GM18873 (cell line): ENCODE results near the gene ST3GAL4.

Experiments used
- ATAC-seq: cut with Tn5 transposase; IDR thresholded peaks from one replicate; pipeline ENCODE4 v1.9.1; 2021; ENCODE audit warnings: mild to moderate bottlenecking, moderate library complexity, moderate number of reproducible peaks; ENCODE audit not compliant: unreplicated experiment, low FRiP score

Gene ST3GAL4

DNA sequence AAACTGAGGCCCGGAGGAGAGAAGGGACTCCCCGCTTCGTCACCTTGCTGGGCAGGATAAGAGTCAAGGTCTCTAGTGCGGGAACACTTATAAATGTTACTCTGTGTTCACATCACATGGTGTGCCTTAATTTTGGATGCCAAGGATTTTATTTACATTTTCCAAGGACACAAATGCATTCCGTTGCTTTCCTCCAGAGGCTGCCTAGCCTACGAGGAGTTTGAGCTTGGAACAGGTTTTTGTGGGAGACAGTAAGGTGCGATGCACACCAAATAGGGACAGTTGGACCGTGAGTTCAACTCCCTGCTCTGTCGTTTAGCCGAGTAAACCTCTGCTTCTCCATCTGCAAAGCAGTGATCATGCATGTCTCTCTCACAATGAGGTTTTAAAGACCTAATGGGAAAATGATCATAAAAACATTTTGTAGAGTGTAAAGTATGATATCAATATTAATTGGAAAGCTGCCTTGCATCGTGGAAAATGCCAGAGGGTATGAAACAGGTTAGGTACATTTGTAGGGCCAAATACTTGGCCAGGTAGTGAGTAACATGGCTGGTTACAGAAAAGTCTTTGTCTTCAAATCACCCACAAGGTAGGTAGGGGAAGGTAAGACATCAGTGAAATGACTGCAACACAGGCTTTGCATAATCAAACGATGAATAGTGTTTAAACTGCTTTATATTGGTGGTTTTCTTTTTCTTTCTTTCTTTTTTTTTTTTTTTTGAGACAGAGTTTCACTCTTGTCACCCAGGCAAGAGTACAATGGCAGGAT lies 61.8 kb downstream of the ST3GAL4 start:
- no peak for ATAC-seq

DNA sequence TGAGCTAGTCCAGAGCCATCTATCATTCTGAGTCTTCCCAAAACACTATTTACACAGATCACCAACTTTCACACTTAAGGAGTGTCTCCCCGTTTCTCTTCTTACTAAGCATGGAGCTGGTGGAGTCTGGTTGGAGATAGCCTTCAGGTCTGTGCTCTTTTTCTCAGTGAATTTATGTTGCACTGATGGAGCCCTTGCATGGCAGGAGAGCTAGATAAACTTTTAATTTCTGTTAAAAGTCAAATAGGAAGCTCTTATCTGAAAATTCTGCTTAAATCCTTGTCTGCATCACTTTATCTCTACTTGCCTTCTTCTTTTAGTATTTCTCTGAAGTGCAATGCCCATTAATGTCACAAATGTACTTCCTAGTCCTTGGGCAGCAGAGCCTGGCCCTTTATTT lies 63.4 kb downstream of the ST3GAL4 start:
- ATAC-seq = no peak

DNA sequence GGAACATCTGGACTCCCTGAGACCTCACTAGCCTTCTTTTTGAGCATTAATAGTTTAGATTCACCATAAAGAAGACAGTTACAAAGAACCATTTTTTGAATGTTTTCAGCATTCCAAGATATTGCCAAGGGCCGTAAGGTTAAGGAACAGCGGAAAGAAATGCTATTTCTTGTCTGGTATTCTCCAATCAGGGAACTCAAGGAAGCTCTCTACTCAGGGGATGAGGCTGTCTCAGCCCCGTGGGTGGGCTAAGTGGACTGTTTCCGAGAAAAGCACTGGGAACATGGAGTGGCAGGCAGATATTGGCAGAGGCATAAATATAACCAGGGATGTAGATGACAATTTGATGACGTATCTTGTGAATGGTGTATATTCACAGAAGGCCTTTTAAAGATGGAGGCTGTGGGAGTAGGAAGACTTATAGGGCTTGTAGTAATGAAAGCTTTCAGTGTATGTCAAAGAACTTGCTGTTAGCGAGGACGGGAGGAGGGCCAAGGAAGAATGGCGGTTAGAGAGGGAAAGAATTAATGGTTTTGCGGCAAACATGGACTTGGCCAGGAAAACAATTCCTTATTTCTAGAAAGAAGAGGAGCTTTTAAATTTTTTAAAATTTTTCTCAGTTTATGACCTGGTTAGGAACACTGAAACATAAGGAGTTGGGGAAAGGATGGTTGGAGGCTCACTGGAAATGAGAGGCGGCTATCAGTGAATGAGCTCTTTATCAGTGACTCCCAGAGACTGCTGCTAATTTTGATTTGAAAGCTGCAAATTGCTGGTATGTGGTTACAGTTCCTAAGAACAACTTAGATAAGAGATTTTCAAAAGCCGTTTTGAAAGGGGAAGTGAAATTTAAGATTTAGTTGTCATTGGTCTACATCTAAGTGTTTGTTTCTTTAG lies 64.6 kb downstream of the ST3GAL4 start:
- ATAC-seq = peak; percentile 73

DNA sequence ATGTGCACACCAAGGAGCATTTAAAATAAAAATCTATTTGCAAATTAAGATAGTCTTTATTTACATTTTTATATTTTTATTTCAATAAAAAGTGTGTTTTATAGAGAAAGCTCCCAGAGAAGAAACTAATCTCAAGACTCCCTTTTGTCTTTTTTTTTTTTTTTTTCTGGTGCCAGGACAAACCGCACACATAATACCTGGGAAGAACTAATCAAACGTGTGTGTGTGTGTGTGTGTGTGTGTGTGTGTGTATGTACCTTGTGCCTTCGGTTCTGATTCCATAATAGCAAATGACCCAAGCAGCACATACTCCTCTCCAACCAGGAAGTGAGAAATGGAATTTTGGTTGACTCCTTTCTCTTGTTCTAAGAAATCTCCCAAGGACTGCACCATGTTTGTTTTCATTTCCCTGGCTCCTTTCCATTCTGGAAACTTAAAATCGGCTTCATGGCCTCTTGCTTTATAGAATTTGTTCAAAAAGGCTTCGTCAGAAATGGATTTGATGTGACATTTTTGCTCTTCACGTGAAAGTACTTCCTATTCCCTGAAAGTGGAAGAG lies 65.3 kb downstream of the ST3GAL4 start:
- no peak for ATAC-seq

DNA sequence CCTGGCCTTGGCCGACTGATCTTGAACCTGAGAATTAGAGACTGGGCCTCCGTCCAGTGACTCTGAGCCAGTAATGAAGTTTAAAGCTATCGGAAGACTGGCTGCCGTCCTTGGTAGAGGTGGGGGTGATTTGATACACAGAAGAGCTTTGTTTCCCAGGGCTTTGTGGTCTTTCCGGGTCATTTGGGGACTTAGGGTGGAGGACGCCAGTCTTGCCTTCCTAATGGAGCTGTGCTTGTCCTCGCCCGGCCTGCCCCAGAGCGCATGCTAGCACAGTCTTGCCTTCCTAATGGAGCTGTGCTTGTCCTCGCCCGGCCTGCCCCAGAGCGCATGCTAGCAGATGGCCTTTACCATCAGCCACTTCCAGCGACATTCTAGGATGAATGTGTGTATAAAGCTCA lies 65.8 kb downstream of the ST3GAL4 start:
- ATAC-seq = no peak

DNA sequence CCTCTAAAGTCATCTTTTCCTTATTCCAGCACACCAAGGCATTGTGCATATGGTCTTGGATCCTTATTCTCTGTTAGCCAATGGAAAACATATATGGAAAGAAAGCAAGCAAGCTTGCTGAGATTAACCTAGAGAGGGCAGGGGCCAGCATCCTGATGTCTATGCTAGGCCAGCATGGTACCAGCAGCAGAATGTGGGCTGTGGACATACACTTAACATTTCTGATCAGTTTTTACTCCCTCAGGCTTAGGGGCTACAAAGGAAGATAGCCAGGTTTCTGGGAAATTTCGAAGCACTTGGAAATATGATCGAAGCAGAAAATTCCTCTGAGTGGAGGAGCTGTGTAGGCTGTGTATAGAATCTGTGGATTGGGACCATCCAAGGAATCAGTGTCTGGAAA lies 67.0 kb downstream of the ST3GAL4 start:
- ATAC-seq = no peak

DNA sequence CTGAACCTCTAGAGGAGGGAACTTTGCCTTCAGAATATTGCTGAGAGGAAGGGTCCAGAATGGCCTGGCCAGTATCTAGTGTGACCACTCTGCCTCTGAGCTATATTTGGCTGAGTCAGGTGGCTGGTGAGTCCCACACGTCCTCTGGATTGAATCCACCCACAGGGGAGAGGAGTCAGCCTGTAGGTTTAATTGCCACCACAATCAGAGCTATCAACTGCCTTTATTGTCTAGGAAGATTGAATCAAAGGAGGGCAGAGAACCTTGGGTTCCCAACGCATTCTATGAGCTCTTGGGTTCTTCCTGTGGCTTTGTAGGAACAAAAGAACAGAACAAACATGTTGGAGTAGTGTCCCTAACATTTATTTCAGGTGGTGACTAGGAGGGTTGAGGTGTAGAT lies 67.7 kb downstream of the ST3GAL4 start:
- ATAC-seq = no peak

DNA sequence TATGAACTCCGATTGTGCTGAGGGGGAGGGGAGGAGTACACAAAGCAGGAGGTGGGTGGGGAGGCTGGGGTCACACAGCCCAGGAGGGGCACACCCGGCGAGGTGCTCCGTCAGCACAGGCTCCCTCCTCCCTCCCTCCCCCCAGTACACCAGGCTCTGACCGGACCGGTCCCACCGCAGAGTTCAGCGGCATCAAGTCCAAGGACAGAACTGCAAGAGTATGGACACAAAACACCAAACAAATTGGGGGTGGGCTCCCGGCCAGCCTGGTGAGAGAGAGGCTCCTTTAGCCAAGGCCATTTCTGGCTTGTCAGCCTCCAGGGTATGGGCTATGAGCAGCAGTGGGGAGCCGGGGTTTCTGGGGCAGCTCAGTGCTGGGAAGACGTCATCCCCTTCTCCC lies 68.3 kb downstream of the ST3GAL4 start:
- ATAC-seq = no peak

DNA sequence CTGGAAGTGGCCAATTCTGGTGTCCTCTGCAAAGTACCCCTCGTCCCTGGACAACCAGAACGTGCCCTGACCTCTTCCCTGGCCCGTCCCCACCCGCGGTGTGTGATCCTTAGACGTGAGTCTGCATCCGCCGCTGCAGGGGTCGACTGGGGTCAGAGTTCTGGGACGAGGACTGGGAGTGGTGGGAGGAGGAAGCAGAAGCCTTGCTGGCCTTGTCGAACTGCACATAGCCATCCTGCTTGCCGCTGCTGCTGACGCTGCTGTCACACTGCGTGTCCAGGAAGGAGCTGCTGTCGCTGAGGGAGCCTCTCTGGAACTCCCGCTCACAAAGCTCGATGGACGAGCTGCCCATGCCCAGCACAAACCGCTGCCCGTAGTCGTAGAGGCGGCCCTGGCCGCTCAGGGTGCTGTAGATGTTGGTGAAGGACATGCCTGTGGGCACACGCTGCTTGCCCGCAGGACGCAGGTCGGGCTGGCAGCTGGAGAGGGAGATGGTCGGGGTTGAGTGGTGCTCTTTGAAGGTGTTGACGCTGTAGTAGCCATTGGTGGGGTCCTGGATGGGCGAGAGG lies 69.1 kb downstream of the ST3GAL4 start:
- ATAC-seq = no peak

DNA sequence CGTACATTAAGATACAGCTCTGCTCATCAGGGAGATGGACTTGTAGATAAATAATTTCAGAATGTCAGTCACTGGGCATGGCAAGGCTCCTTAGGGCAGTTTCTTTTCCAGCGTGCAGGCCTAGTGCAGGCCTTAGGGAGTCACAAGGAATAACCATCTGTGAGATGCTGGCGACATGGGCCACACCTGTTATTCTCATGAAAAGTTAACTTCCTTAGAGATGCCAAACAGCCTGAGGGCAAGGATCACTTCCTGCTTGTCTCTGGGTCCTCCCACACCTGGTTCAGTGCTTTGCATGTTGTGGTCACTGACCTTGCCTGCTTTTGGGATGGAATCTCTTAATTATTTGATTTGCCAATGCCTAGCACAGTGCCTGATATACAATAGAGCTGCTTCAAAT lies 70.6 kb downstream of the ST3GAL4 start:
- ATAC-seq = no peak

DNA sequence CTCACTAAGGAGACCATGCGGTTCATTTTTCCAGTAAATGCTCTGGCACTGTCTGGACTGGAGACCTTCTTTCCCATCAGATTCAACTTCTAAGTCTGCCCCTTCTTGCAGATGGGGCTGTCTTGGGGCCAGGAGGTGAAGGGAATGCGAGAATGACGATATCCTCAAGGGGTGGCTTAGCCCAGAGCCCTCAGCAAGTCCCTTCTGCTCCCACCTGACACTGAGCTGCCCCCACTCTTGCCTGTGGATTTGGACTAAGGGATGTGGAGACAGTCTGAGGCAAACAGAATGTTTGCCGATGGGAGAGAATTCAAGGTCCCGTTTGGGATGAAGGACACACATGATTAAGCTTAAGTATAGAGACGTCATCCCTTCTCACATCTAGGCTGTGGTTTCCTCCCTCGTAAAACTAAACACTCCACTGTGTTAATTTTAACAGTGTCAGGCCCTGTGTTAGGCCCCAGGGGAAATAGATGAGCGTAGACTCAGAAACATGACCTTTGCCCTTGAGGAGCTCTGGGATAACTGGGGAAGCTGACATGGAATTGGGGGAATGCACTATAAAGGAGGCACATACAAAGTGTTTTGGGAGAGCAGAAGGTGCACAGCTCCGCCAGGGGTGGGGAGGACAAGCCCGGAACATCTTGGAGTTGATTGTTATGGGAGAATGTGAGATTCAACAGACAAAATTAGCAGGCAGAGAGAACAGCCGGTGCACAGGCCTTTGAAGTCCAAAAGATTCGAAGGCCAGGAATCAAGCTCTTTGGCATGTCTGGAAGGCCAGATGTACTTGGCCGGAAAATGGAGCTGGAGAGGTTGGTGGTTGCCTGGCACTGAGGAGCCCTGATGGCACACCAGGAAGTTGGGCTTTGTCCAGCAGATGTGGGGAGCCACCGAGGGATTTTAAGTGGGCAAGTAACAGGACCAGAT lies 71.6 kb downstream of the ST3GAL4 start:
- no peak for ATAC-seq

DNA sequence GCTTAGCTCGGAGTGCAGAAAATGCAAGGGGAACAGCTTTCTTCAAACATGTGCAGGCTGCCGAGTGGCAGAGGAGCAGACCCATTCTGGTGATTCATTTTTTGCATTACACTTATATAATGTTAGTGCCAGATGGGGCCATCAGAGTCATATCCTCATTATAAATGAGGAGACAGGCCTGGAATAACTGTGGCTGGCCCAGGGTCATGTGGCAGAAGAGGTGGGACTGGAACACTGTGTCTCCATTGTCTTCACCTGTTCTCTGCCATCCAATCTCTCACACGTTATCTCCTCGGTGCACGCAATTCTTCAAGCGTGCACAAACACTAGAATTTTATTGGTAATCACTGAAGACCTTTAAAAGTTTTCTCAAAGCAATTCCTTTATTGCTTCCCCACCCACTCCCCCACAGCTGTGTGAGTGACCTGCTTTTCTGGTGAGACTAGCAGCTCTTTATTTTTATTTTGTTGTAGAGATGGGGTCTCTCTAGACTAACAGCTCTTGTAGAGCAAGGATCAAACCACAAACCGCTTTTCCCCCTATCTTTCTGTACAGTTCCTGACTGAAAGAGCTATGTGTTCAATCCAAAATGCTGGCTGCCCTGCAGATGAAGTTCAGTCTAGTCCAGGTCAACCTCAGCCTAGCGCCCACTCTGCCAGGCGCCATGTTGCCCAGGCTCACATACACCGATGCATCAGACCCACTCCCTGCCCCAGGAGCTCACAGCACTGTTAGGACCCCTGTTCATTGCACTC lies 75.3 kb downstream of the ST3GAL4 start:
- ATAC-seq = no peak

DNA sequence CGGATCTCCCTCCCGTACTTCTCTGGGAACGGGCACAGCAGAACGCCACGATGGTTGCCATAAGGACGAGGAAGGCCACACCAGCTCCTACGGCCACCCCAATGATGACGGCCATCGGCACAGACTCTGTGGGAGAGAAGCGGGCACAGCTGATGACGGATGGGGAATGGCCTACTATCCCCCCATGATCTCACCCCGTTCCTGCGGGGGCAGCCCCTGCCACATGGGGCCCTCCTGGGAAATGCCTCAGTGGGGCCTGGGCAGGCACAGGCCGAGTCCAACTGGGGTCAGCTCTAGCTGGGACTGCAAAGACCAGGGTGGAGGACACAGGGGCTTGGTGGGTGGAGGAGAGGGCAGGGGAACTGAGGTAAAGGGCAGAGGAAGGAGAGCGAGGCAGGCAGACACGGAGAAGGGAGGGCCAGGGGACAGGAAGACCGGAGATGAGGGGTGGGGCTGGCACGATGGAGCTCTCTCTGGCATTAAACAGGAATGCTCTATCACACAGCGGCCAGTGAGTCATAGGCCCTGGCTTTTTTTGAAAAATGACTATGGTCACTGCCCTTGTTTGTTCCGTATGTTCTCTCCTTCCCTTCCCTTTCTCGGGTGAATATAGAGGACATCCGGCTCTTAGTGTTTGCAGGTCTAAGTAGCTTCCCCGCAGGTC lies 76.0 kb downstream of the ST3GAL4 start:
- ATAC-seq = no peak

DNA sequence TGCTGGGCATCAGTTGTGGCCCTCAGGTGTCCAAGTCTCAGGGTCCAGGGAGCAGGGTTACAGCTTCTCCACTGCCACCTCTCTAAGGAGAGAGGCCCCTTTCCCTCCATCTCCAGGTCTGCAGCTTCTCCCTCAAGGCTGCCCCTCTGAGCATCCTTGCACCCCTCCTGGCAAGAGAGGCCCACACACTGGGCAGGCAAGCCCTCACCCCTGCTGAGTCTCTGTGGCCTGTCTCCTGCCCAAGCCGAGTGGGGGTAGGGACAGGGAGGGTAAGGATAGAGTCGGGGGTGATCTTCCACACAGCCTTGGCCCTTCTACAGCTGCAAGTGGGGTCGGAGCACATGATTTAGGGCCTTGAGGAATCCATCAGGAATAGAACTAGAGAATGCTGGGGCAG lies 76.6 kb downstream of the ST3GAL4 start:
- ATAC-seq = no peak

DNA sequence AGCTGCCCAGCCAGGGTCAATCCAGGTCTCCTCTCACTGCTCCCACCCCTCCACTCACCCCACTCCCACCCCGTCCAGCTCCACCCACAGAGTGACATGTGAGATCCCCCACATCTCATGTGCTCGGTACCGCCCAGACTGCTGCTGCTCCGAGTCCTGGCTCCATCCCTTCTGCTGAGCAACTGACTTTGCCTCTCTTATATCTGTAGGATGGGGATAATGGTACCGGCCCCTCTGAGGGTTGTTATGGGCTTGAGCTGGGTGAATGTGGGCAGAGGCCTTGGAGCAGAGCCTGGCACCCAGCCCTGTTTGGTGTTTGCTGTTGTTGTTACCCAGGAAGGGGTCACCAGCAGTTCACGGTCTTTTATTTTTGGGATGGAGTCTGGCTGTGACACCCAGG lies 77.0 kb downstream of the ST3GAL4 start:
- ATAC-seq = no peak

DNA sequence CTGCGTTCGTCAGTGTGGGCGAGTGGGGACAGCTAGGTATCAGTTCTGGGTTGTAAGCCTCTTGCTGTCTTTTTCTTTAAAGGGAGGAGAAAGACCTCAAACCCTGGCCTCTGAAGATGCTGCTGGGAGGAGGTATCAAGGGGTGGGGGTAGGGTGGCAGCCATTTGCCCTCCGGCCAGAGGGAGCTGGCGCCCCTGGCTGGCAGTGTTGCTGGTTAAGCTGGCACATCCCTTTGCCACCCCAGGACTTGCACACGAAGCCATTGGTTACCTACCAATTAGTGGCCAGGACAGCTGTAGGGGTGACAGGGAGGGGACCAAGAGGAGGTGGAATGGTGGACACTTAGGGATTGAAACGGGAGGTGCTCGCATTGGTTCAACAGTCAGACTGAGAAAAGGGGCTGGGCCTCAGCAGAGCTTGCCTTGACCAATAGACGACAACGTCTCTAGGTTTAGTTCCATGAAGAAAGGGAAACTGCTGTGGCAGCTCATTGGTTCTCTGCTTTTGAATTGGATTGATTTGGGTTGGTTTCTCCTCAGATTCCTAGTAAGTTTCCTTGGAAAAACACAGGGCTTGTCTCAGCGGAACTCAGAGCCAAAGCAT lies 77.9 kb downstream of the ST3GAL4 start:
- no peak for ATAC-seq

DNA sequence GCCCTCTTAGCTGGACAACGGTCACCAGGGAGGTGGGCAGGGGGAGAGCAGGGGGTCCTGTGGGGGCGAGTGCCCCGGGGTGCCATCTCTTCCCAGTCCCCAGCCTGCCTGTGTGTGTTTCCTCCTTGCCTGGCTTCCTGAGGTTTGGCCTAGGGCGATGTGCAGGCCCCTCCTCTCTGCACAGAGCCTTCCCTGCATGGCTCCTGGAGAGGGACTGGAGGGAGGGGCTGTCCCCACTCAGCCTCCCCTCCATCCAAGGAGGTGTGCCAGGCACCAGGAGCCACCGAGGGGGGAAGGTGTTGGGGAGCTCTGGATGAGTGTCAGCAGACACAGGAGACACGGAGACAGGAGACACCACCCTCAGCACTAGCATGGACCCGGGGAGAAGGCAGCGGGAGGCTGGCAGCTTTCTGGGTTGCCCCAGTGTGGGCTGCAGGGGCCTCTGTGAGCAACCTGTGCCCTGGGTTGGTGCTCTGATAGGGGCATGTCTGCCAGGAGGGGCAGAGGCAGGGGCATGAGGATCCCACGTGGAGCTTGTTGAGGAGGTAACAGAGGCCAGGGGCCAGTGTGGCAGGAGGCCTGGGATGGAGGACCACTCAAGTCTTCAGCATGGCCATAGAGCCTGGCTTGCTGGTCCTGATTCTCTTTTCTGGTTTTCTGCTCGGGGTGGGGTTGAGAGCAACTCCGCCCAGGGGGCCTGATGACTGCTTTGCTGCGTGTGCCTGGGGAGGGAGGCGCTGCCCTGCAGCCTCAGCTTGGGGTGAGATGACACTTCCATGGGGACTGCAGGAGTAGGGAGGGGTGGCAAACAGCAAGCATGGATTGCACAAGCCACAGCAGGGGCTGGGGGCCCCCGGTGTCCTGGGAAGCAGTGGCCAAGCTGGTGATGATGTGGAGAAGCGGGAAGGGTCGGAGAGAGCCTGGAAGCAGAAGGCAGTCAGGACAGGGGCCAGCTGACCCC lies 78.8 kb downstream of the ST3GAL4 start:
- no peak for ATAC-seq
